Measurements from ENCODE around the gene UBAC2. TPM values are rescaled to one million over a fixed set of nuclear protein-coding genes. Genes with fewer than 3 reads are reported as not detected.

UBAC2 gene
- total and polyA plus RNA-seq, 2 of the 4 experiments (the other 2 are of a cell fraction), result 20.8 to 36.3 TPM

- TF ChIP-seq RCOR1 (IDR thresholded peaks at IDR 0.05; ENCODE audit: insufficient replicate concordance, low read length), result no peak
Measured at GRCh38 chr13:99431927-99432608, 231.4 kb downstream of the UBAC2 start (continued).

DNA sequence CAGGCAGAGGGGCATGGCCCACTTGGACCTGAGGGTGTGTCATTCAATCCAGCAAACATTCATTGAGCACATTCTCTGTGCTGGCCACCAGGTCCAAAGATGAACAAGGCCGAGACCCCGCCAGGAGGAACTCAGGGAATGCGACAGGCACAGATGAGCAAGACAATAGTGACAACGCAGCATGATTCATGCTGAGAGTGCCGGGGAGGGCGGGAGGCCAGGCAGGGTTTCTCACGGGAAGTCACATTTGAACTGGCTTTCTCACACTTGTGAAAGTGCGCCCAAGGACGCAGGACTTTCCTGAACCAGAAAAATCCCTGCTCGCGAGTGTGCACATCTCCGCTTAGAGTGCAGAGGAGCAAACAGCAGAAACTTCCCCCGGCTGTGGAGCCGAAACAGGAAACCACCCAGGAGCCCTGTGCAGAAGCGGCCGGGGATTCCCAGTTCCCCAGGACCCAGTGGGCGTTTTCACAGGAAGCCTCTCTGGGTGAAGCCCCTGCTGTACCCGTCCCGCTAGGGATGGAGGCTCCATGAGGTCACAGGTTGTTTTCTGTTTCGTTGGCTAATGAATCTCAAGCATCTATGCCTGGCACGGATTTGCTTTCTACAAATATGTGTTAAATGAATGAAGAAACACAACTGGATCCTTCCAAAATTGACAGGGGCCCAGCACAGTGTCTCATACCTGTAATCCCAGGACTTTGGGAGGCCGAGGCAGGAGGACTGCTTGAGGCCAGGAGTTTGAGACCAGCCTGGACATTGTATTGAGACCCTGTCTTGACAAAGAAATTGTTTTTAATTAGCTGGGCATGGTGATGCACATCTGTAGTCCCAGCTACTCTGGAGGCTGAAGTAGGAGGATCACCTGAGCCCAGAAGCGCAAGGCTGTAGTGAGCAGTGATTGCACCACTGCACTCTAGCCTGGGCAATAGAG is 232.2 kb downstream of the UBAC2 start:
- Histone ChIP-seq H4K91ac (ENCODE audit: insufficient read depth, low read depth, low read length) (no peak overlapping the region), H2AFZ (replicated peaks; ENCODE audit: low read length, poor library complexity) (peak overlapping the region; percentile 87), H3K79me1 (ENCODE audit: low read depth in 1 of 2, low read length in 2 of 2) (no peaks in the 10 kb centered on the region), H2BK5ac (ENCODE audit: low read depth, low read length, poor library complexity, severe bottlenecking) (no peak overlapping the region), H4K5ac (ENCODE audit: low read depth, low read length) (no peak overlapping the region), H3K56ac (ENCODE audit: extremely low read depth, insufficient read depth, low read length) (no peak overlapping the region), H3K14ac (replicated peaks; ENCODE audit: low read depth, low read length) (0 out of 2 replicates have a peak overlapping the region, but pooled peaks have one; percentile 8), H3K23ac (ENCODE audit: low read depth, low read length) (0 out of 2 replicates have a peak overlapping the region, but pooled peaks have one; percentile 49), H3K4me3 (ENCODE audit: insufficient read depth, low read depth, low read length) (no peak overlapping the region), H3K36me3 (ENCODE audit: control insufficient read depth, insufficient read depth, low read length) (no peaks in the 10 kb centered on the region), H4K8ac (ENCODE audit: low read depth in 2 of 2, low read length in 2 of 2) (peak overlapping the region in 1 of 2 experiments; percentile 35; a peak in 1 of 4 replicates), H3K27ac (ENCODE audit: insufficient read depth, low read length) (no peak overlapping the region), H2BK120ac (ENCODE audit: low read depth, low read length) (peak overlapping the region; percentile 48), H4K20me1 (ENCODE audit: insufficient read depth, low read length) (no peaks in the 10 kb centered on the region), H3K9ac (ENCODE audit: low read depth, low read length) (no peak overlapping the region), H3K27me3 (ENCODE audit: control insufficient read depth, insufficient read depth, low read length) (no peaks in the 10 kb centered on the region; the same call in 1 of the 2 replicates), H3K4me2 (ENCODE audit: low read depth, low read length) (peak overlapping the region; percentile 29; the same call in 1 of the 2 replicates), H3K9me3 (ENCODE audit: control insufficient read depth, insufficient read depth, low read length) (no peaks in the 10 kb centered on the region), H2BK15ac (ENCODE audit: low read depth, low read length) (no peak overlapping the region), H3K18ac (ENCODE audit: low read depth, low read length) (no peak overlapping the region), H2BK20ac (ENCODE audit: low read depth, low read length) (no peak overlapping the region), H3K4me1 (ENCODE audit: control insufficient read depth, insufficient read depth, low read length) (peaks cover 3% of the 10 kb centered on the region), H2AK5ac (ENCODE audit: low read depth, low read length) (no peak overlapping the region), H3K9me1 (ENCODE audit: insufficient read depth, low read length) (peaks cover 5% of the 10 kb centered on the region; the same call in 1 of the 2 replicates), H3K4ac (ENCODE audit: low read depth, low read length) (peak overlapping the region; percentile 55; the same call in 1 of the 2 replicates), H2AK9ac (replicated peaks; ENCODE audit: low read depth, low read length, poor library complexity) (no peak overlapping the region)
- peak; percentile 73 for DNase-seq
- BruUV-seq (replicated peaks), result no TSS peak
- POLR2A ChIA-PET (ENCODE audit: unreplicated experiment), result no interaction called here
- CTCF ChIA-PET, result interaction anchor here (5.7 kb wide), 1 partner anchor 163 kb away, joined by 85 read pairs; no protein-coding TSS in a partner anchor
- peak; percentile 62 for ATAC-seq (ENCODE audit: low read depth)
- intact Hi-C loops (cut with micrococcal nuclease), result no loop called here
- in situ Hi-C loops (cut with MboI; ENCODE audit: low sequenced_read_pairs), result no loop called here
- dilution Hi-C loops (cut with HindIII; ENCODE audit: low sequenced_read_pairs, unreplicated experiment), result no loop called here
- 29% methylated on average over 12 of the region's 23 CpGs; no CpG with 5 or more reads in 1 of the 2 experiments for WGBS, 2 experiments (ENCODE audit: extremely low coverage in 2 of 2, insufficient read length in 1 of 2)
- TF ChIP-seq MAZ (IDR thresholded peaks at IDR 0.05; ENCODE audit: borderline replicate concordance, low read depth, low read length) (peak; percentile 9; the same call in 1 of the 2 replicates), FOS (IDR thresholded peaks at IDR 0.05; ENCODE audit: low read depth, low read length) (peak; percentile 50), RAD21 (IDR thresholded peaks at IDR 0.05; ENCODE audit: low read length) (no peak), ELK1 (IDR thresholded peaks at IDR 0.05; ENCODE audit: borderline replicate concordance, low read depth, low read length) (no peak), MXI1 (IDR thresholded peaks at IDR 0.05; ENCODE audit: borderline replicate concordance, low read depth, low read length) (no peak), NFE2L2 (IDR thresholded peaks at IDR 0.05; ENCODE audit: low read depth, low read length) (peak; percentile 29; the same call in 1 of the 2 replicates), SMC3 (IDR thresholded peaks at IDR 0.05; ENCODE audit: low read depth, low read length) (no peak), POLR2A (IDR thresholded peaks at IDR 0.05; ENCODE audit: low read depth, low read length) (no peak), RFX5 (IDR thresholded peaks at IDR 0.05; ENCODE audit: low read depth, low read length) (no peak), CHD1 (IDR thresholded peaks at IDR 0.05; ENCODE audit: low read depth, low read length) (no peak), CEBPB (IDR thresholded peaks at IDR 0.05; ENCODE audit: low read depth, low read length) (peak; percentile 79), RCOR1 (IDR thresholded peaks at IDR 0.05; ENCODE audit: insufficient replicate concordance, low read length) (no peak), BHLHE40 (IDR thresholded peaks at IDR 0.05; ENCODE audit: low read depth, low read length) (peak; percentile 57)

All from IMR-90 (cell line).